Measurements from ENCODE around the gene COX7A2L.

- TF ChIP-seq SIN3A (conservative IDR thresholded peaks at IDR 0.05 in 1 of 2, IDR thresholded peaks at IDR 0.05 in 1 of 2; ENCODE audit: low read depth in 1 of 2, low read length in 2 of 2) = no peak
- no peak for TF ChIP-seq POLR2A (IDR thresholded peaks at IDR 0.05; ENCODE audit: control extremely low read depth in 1 of 2, low read depth in 2 of 2, low read length in 2 of 2)
- TF ChIP-seq PHF8 (conservative IDR thresholded peaks at IDR 0.05; ENCODE audit: low read depth, low read length) = no peak
- TF ChIP-seq, protein P1, sequence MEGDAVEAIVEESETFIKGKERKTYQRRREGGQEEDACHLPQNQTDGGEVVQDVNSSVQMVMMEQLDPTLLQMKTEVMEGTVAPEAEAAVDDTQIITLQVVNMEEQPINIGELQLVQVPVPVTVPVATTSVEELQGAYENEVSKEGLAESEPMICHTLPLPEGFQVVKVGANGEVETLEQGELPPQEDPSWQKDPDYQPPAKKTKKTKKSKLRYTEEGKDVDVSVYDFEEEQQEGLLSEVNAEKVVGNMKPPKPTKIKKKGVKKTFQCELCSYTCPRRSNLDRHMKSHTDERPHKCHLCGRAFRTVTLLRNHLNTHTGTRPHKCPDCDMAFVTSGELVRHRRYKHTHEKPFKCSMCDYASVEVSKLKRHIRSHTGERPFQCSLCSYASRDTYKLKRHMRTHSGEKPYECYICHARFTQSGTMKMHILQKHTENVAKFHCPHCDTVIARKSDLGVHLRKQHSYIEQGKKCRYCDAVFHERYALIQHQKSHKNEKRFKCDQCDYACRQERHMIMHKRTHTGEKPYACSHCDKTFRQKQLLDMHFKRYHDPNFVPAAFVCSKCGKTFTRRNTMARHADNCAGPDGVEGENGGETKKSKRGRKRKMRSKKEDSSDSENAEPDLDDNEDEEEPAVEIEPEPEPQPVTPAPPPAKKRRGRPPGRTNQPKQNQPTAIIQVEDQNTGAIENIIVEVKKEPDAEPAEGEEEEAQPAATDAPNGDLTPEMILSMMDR (IDR thresholded peaks at IDR 0.05; ENCODE audit: control extremely low read depth in 1 of 3, insufficient read depth in 1 of 3, low read depth in 1 of 3, low read length in 3 of 3) = no peak
Observed at GRCh38 chr2:42331569-42332284, 29.3 kb downstream of the COX7A2L start.

All from H1 (cell line).